ENCODE measurements around the gene C13orf42.
"Not testable (repeated sequence)": the region's sequence is repeated elsewhere in the genome, so short reads cannot be mapped to it uniquely, and the experiment has no call there.

The C13orf42 gene

DNA sequence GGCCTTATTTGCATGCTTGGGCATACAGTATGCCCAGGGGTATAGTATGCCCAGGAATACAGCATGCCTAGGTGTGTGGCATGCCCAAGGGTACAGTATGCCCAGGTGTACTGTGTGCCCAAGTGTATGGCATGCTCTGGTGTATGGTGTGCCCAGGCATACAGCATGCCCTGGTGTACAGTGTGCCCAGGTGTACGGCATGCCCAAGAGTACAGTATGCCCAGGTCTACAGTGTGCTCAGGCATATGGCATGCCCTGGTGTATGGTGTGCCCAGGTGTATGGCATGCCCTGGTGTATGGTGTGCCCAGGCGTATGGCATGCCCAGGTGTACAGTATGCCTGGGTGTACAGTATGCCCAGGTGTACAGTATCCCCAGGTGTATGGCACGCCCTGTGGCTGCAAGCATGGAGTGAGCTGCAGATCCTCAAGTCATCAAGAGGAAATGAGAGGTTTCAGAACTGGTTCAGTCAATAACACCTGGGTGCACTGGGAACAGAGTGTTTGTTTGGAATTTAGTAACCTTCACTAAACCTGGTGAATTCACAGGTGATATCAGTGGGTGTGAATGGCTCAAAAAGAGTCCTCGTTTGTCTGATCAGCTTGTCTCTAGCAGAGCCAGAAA lies 7.8 kb upstream of the C13orf42 start:
- DNase-seq = no peak

GRCh38 chr13:51113969-51114368 lies 2.9 kb upstream of the C13orf42 start:
- no peak for DNase-seq

DNA sequence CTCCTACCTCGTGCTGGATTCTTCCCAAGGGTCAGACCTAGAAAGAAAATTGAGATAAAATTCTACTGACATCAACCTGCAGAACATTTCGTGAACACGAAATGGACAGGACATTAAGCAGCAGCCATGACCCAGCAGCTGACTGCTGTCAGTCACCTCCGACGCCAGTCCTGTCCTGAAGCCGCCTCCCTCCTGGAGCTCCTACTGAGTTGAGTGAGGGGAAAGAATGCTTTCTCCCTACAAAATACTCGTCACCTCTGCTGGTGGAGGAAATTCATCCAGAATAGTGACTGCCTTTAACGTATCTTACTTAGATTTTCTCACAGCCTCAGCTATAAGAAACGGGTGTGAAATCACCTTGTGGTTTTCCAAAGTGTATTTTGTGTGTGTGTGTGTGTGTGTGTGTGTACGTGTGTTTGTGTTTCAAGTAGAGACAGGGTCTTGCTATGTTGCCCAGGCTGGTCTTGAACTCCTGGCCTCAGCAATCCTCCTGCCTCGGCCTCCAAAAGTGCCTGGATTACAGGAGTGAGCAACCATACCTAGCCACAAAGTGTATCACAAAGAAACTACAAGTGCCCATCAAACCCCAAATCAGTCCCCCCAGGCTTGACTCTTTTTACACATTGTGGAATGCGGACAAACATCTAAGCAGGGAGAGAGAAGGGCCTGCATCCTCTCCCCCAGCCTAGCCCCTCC lies 2.3 kb upstream of the C13orf42 start:
- DNase-seq = no peak

DNA sequence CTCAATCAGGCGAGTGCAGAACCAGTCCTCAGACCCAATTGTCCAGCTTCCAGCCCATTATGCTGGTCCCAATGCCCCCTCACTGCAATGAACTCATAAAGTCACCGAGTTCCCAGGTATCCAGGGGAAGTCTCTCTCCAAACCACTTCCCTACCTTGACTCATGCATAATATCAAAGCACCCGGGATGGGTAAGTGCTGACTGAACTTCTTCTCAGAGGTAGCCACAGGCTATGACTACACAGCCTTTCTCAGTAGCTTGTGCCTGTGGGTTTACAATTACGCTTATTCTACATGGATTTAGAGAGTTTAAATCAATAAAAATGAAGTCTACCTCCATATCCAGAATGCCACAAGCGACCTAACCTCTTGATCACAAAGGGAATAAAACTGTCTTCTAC lies 1.7 kb upstream of the C13orf42 start:
- DNase-seq = no peak

DNA sequence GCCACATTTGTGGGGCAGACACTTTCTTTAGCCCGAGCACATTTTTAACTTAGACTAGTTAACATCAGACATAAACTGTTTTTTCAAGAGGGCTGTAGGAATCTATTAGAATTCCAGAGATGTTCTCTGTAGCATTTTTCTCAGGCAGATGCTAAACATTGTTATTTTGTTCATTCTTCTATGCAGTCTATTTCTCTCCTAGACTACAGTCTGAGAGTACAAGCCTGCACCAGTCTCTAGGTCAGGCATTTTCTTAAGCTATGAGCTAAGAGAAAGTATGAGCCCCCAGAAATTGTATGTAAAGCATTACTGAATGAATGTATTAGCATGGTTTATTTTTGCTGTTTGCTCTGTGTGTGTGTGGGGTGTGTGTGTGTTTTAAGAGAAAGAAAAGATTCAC lies 923 bp upstream of the C13orf42 start:
- no peak for DNase-seq

- DNase-seq = no peak
Measured at GRCh38 chr13:51107996-51108395, 3.1 kb downstream of the C13orf42 start.

DNA sequence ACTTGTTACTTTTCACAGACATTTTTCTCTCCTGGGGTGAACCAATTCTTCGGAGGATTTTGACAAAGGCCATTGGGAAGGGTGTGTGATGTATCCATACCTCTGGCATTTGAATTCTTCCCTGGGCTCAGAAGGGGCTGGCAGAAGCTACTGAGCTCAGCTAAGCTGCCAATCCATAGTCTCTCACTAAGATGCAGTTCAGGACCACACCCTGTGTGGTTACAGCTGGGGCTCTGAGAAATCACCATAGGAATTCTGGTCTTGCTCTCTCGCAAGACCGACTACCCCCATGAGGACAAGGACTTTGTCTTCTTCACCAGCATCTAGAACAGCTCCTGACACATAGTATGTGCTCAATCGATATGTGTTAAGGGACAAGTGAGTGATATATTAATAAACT lies 6.0 kb downstream of the C13orf42 start:
- DNase-seq = no peak

DNA sequence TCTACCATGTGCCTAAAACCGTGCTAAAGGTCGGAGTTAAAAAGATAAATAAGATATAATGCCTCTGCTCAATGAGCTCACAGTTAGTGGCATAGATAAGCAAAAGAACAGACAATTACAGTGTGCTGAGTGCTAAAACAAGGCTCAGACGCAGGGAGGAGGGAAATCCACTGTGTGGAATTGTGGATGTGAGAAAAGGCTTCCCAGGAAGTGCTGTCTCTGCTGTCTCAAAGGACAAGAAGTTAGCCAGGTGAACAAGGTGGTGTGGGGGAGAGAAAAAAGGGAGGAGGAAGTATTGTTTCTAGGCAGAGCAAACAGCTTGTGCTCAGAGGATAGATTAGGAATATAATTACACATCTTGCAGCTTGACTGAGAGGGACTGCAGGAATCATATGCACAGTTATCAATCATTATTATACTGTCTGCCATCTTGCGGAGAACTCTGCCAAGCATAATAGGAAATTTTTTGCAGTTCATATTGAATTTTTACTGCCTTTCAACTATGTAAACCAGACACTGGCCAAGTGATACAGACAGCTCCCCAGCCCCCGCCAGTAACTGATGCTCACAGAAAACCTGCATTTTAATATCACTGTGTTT lies 9.3 kb downstream of the C13orf42 start:
- DNase-seq = no peak

GRCh38 chr13:51097353-51098043 lies 13.6 kb downstream of the C13orf42 start:
- DNase-seq = no peak

DNA sequence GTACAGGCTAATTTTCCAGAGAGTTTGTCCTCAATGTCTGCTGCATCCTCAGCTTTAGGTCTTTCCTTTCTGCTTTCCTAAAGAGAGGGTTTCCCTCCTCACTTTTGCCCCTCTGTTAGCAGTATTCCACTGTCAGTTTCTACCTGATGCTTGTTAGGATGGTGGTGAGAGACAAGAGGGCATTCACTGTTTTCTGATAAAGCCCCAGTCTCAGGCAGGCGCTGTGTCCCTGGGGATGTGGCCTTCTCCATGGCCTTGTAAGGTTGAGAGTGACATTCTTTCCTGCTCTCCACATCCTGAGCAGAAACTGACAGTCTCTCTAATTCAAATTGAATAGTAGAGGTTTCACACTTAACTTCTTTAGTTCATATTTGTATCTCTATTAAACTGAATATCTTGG lies 14.9 kb downstream of the C13orf42 start:
- DNase-seq = no peak

DNA sequence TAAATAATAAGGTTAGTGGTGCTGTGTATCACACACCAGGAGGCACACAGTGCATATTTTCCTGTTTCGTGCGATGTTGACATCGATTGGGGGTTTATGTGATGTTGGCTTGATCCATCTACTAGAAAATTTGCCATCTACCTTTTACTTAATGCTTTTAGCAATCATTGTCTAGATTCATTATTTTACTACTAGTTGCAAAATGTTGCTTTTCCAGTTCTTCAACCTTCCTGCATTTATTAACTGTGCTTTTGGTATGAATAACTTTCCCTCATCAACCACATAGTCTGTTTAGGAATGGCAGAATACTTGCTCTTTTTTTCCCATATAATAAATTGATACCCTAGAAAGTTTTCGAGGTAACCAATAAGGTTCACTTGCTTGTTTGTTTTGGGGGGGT lies 17.5 kb downstream of the C13orf42 start:
- DNase-seq = no peak

DNA sequence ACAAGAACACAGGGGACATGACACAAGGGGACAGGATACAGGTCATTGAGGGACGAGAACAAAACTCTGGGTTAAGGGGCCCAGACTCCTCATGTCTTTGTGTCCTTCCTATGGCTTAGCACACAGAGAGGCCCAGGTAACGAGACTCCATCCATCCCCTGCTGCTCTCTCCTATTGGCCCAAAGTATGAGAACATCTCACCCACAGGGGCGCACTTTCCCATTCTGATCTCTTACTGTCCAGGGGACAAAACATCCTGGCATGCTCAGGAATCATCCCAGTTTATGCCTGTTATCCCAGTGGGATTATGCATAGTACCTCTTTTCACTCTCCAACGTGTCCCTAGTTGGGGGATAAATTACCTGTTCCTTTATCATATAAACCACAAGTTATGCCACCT lies 19.2 kb downstream of the C13orf42 start:
- no peak for DNase-seq

DNA sequence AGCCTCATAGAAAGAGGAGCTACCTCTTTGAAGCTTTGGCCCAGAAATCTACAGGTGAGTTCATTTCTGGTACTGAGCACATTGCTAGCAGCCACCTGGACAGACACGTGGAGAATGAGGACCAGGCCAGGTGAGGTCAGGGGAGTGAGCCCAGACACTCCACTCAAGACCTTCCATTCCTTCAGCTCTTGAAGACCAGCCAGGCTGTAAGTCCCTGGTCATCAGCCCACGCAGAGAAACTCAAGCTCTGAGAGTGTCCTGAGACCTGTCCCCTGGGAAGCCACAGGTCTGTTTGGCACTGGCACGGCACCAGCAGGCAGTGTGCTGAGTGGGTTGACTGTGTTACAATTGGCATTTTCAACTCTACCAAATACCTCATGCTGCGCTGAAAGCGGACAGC lies 27.4 kb downstream of the C13orf42 start:
- DNase-seq = no peak

DNA sequence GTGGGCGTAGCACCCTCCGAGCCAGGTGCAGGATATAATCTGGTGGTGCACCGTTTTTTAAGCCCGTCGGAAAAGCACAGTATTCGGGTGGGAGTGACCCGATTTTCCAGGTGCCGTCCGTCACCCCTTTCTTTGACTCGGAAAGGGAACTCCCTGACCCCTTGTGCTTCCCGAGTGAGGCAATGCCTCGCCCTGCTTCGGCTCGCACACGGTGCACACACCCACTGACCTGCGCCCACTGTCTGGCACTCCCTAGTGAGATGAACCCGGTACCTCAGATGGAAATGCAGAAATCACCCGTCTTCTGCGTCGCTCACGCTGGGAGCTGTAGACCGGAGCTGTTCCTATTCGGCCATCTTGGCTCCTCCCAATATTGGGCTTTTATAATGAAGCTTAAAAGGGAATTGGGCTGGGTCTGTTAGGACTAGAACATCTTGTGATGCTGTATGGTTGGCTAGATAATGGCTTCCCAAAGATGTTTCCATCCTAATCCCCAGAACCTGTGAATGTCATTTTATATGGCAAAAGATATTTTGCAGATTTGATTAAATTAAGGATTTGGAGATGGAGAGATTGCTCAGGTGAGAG lies 30.5 kb downstream of the C13orf42 start:
- DNase-seq = not testable (repeated sequence)

DNA sequence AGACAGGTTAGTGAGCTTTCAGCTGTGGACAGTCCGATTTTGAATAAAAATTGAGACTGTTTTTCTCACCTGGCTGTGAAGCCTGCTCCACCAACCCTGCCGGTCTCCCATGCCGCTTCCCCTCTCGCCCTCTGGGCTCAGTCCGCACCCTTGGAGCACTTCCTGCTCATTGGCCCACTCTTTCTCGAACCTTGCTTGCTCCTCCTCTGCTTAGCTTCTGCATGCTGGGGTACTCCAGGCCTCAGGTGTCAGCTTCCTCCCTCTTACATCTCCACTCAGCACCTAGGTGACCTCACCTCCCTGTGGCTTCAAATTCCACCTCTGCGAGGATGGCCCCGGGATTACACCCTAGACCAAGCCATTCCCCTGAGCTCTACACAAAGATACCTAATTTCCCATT lies 39.6 kb downstream of the C13orf42 start:
- DNase-seq = no peak

DNA sequence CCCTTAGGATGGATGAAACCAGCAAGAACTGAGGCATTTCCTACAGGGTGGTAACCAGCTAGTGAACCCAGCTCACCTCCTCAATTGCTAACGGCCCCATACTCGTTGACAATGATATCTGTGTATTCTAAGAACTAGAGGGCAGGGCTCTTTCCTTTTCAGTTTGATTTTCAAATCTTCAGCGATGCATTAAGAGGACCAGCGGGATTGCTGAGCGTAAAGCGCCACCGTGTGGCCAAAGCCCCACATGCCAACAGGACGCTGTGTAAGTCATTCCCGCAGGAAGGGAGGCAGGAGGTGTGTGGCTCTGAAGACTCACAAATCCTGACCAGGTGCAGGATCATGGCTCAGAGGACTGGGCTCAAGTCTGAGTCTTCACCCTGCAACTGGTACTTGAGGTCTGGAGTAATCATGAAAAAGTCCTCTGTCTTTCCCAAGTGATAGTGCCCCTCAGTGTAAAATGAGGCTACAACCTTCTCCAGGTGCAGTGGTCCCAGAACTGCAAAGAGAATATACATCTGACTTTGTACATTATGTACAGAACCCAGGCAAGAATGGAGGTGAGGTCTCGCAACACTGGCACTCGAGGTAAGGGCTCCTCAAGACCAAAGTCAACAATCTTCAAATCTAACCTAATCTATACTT lies 40.9 kb downstream of the C13orf42 start:
- DNase-seq = peak; percentile 87

DNA sequence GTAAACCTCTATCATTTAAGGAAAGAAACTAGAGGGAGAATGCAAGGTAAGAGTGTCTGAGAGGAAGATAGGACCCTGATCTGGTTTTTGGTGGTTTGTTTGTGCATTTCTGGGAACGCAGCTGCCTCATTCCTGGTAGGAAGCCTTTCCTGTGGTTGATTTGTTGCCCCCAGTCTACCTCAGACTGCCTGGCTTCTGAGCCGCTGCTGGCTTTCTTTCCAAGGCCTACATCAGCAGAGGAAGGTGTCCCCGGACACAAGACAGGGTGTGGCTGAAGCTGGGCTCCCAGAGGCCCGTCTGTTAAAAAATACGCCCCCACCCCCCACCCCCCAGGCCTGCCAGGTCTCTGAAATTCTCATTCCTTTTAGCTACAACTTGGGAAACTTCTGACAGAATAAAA lies 42.6 kb downstream of the C13orf42 start:
- DNase-seq = no peak

- DNase-seq = no peak
Measured at GRCh38 chr13:51067706-51068105, 43.4 kb downstream of the C13orf42 start.

GRCh38 chr13:51067210-51067701 lies 43.8 kb downstream of the C13orf42 start:
- DNase-seq = no peak

DNA sequence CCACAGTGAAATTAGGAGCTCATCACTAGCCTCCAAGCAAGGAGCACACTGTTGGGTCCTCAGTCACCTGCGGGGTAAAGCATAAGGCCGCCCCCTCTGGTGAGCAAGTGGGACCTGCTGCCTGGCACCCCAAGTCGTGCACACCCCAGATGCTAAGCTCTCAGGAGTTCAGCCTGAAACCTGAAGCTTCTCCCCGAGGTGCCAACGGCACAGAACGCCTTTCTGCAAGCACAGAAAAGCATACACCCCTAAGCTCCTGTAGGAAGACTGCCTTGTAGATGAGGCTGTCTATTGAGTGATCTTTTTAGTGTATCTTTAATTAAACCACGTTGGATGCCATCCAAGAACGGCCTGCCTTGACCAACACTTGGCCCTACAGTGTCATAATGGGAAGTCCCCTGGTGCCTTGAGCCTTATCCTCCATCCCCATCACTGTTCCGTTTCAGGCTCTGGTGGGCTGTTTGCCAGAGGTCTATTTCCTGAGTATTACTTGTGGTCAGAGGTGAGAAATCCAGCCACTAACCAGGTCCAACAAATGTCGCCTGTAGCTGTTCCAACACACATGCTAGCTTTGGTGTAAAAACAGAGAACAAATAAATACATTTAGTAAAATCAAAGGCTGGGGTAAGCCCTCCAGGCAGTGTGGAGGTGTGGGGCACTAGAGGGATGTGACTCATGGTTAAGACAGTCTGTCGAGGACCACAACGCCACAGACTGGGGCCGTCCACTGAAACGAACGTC lies 44.8 kb downstream of the C13orf42 start:
- peak; percentile 45 for DNase-seq

- DNase-seq = no peak
Measured at GRCh38 chr13:51065372-51066090, 45.5 kb downstream of the C13orf42 start.
